KOPT-K1 (cell line): Measurements from ENCODE around the gene ZNF330.
"Not testable (repeated sequence)": the region's sequence is repeated elsewhere in the genome, so short reads cannot be mapped to it uniquely, and the experiment has no call there.

Experiments
- H3K27ac ChIP-seq: fragments of 200-600 bp; sonication (generic); 2 replicates; pipeline ENCODE4 v1.5.1; 2016; ENCODE audit warnings: antibody characterized with exemption, mild to moderate bottlenecking, low read depth, low read length; ENCODE audit not compliant: poor library complexity, severe bottlenecking
- H3K36me3 ChIP-seq: fragments of 200-600 bp; sonication (generic); 2 replicates; pipeline ENCODE4 v1.5.1; 2017; ENCODE audit warnings: antibody characterized with exemption, mild to moderate bottlenecking, low read length, moderate library complexity; ENCODE audit not compliant: insufficient read depth
- H3K9me3 ChIP-seq: fragments of 200-600 bp; sonication (generic); 2 replicates; pipeline ENCODE4 v1.5.1; 2017; ENCODE audit warnings: antibody characterized with exemption, low read length, mild to moderate bottlenecking; ENCODE audit not compliant: insufficient read depth, poor library complexity, severe bottlenecking

ZNF330 gene

DNA sequence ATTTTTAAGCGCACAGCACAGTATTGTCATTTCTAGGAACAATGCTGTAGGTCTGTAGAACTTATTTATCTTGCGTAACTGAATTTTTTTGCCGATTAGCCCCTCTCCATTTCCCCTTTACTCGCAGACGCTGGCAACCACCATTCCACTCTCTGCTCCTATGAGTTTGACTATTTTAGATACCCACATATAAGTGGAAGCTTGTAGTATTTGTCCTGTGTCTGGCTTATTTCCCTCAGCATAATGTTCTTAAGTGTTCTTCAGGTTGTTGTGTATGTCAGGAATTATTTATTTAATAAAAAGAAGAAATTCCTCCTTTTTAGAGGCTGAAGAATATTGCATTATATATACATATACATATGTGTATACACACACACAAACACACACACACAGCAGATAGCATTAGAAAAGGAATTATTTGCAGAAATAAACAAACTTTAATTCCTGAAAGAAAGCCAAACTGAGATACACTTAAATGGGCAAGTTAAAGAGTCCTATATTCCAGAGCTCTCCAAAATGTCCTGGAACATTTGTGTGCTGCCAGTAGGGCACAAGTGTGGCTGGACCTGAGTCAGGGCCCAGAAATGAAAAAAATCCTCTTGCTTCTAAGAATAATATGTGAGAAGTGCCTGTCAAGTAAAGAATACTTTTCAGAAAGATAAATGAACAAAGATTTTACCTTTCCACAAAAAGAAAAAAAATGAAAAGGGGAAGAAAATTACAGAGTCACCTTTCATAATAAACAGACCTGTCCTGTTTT lies 4.5 kb upstream of the ZNF330 start:
- Histone ChIP-seq H3K27ac (no peak overlapping the region), H3K36me3 (no peaks in the 10 kb centered on the region), H3K9me3 (no peaks in the 10 kb centered on the region)

GRCh38 chr4:141220271-141220670 lies 424 bp upstream of the ZNF330 start:
- Histone ChIP-seq H3K9me3 (no peaks in the 10 kb centered on the region), H3K27ac (peak overlapping the region; percentile 78)

DNA sequence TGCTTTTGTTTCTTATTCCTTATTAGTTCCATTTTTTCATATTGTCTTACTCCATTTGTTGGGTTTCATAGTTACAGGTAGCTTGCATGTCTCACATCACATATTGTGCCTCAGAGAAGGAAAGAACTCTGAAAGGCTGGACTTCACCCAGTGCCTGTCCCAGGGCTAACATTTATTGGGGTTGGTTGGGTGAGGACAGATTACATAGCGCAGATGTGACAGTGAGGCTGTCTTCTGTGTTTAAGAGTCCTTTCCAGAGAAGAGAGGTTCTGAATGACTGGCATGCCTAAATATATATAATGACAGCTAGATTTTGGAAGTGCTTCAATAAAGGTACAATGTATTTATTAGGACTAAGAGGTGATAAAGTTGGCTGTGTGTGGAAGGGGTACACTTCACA lies 2.7 kb downstream of the ZNF330 start:
- H3K36me3 ChIP-seq = peaks cover 55% of the 10 kb centered on the region

More at GRCh38 chr4:141220271-141220670, 424 bp upstream of the ZNF330 start:
- H3K36me3 ChIP-seq = peaks cover 26% of the 10 kb centered on the region

DNA sequence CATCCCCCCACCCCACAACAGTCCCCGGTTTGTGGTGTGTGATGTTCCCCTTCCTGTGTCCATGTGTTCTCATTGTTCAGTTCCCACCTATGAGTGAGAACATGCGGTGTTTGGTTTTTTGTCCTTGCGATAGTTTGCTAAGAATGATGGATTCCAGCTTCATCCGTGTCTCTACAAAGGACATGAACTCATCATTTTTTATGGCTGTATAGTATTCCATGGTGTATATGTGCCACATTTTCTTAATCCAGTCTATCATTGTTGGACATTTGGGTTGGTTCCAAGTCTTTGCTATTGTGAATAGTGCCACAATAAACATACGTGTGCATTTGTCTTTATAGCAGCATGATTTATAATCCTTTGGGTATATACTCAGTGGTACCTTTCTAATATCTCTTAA lies 6.6 kb downstream of the ZNF330 start:
- H3K27ac ChIP-seq, H3K9me3 ChIP-seq: not testable (repeated sequence)
- peaks cover 92% of the 10 kb centered on the region for H3K36me3 ChIP-seq

More for the DNA sequence above, 2.7 kb downstream of the ZNF330 start:
- Histone ChIP-seq H3K27ac (no peak overlapping the region), H3K9me3 (no peaks in the 10 kb centered on the region)

DNA sequence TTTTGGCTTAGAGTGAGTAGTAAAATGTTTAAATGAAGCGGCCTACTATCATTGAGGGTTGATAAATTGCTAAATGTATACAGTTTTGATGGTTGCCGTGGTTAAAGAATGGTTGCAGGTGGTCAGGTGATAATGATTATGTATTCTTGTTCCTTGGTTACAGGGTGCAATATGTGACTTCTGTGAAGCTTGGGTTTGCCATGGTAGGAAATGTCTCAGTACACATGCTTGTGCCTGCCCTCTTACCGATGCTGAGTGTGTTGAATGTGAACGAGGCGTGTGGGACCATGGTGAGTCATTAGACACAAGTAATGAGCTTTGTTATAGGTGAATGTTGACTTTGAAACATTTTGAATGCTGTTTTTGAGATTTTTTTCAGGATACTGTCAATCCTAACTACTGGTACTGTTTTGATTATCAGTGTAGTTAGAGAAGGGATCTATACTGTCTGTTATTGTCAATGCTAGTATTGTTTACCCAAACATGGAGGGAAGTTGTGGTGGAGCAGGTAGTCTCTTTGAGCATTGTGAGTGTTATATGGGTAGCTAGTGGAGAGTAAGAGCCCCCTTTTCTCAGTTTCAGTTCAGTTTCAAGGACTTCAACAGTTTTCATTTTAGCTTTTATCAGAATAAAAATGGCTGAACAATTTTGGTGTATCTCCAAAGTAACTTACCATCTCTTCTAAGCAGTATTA lies 8.9 kb downstream of the ZNF330 start:
- H3K36me3 ChIP-seq = peaks cover 94% of the 10 kb centered on the region
- H3K27ac ChIP-seq = no peak overlapping the region
- H3K9me3 ChIP-seq = no peaks in the 10 kb centered on the region

DNA sequence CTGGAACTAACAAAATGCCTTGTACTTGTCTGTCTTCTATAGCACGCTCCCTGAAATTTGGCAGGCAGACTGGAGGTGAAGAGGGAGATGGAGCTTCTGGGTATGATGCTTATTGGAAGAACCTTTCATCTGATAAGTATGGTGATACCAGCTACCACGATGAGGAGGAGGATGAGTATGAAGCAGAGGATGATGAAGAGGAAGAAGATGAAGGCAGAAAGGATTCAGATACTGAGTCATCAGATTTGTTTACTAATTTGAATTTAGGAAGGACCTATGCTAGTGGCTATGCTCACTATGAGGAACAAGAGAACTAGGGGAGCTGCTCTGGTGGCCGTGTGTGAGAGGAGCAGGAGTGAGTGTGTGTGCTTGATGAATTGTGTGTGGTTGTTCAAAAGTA lies 13.0 kb downstream of the ZNF330 start:
- H3K27ac ChIP-seq = no peak overlapping the region
- no peaks in the 10 kb centered on the region for H3K9me3 ChIP-seq
- H3K36me3 ChIP-seq = peaks cover 71% of the 10 kb centered on the region

DNA sequence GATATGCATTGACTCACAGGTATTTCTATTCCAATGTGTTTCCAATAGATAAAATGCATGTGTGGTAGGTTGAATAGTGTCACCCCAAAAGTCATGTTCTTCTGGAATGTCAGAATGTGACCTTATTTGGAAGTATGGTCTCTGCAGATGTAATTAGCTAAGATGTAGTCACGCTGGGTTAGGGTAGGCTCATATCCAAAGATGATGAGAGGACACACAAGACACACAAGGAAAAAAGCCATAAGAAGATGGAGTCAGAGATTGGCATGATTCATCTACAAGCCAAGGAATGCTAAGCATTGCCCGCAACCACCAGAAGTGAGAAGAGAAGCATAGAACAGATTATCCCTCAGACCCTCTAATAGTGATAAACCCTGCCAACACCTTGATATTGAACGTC lies 17.5 kb downstream of the ZNF330 start:
- Histone ChIP-seq H3K27ac (no peak overlapping the region), H3K36me3 (peaks cover 28% of the 10 kb centered on the region), H3K9me3 (no peaks in the 10 kb centered on the region)

DNA sequence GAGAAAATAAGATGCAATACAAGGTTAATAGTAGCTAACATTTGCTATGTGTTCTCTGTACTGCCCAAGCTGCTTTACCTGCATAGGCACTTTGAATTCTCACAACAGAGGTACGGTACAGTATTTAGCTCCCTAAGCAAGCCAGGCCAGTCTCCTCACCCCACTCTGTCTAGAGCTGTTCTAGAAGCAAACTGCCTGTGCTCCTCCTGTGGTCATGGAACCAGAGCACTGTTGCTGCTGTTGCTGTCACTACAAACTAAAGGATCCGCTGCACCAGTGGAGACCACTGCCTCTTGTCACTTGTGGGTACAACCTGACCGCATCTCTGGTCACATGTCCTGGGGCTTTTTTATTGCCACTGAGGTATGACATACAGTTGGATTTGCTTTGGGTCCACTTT lies 19.6 kb downstream of the ZNF330 start:
- H3K36me3 ChIP-seq = peaks cover 7% of the 10 kb centered on the region
- no peaks in the 10 kb centered on the region for H3K9me3 ChIP-seq
- H3K27ac ChIP-seq = no peak overlapping the region

DNA sequence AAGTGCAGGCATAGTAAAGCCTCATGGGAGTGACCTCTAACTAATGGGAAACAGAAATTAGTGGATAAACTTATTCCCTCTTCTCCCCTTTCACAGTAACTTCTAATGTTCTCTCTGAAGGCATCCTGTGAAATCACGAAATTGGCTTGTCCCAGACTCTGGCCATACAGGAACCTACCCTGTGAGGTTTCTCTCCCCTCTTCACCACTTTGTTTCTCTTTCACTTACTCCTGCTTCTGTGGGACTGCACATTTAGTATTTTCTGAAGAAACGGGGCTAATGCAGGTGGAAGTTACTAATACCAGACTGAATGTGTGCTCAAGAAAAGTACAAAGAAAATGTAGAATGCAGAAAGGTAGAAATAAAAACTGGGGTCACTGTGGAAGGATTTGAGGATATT lies 20.0 kb downstream of the ZNF330 start:
- Histone ChIP-seq H3K27ac (no peak overlapping the region), H3K9me3 (no peaks in the 10 kb centered on the region), H3K36me3 (peaks cover 3% of the 10 kb centered on the region)

DNA sequence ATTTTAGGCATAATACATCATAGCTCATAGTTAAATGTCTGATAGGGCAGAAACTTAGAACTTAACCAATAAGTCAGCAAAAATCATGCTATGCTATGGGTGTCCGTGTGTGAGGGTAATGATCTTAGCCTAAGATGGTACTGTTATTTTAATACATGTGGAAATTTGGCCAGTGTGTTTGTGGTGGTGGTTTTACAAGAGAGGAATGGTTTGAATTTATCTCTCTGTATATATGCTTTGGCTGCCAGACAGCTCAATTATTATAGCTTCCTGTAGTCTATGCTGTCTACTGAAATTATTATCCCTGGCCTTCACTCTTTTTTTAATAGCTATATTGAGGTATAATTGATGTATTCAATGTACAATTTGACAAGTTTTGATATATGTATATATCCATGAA lies 21.3 kb downstream of the ZNF330 start:
- Histone ChIP-seq H3K36me3 (no peaks in the 10 kb centered on the region), H3K9me3 (no peaks in the 10 kb centered on the region), H3K27ac (no peak overlapping the region)

DNA sequence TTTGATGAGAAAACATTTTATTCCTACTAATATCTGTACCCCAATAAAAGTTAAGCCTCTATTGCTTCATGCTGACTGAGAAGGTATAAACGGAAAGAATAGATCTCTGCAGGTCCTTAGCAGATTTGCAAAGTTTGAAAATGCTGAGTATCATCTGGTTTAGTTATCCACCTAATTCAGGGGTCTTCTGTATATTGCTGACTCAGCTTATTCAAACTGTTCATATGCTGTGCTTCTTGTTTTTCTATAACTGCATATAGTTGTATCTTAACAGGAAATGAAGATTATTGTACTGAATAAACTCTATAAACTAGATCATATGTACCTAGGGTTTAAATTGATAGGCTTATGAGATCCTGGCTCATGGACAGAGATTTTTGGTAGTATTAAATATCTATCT lies 23.7 kb downstream of the ZNF330 start:
- Histone ChIP-seq H3K9me3 (no peaks in the 10 kb centered on the region), H3K27ac (no peak overlapping the region), H3K36me3 (no peaks in the 10 kb centered on the region)

DNA sequence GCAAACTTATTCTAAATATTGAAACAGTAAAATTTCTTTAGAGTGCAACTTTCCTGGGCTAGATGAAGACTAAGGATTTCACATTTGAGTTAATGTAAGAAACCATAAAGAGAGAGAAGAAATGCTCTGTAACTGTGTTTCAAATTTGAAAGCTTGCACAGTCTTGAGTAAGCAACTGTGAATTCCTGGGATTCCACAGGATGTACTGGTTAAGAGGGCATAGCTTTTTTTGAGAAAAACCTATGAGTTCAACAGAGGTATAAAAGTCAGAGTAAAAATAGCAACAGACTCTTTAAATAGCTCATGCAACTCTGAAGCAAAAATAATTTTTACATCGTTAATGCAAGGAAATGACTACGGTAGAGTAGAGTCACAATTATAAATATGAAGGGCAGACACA lies 25.5 kb downstream of the ZNF330 start:
- H3K9me3 ChIP-seq = no peaks in the 10 kb centered on the region
- H3K36me3 ChIP-seq = no peaks in the 10 kb centered on the region
- H3K27ac ChIP-seq = no peak overlapping the region

DNA sequence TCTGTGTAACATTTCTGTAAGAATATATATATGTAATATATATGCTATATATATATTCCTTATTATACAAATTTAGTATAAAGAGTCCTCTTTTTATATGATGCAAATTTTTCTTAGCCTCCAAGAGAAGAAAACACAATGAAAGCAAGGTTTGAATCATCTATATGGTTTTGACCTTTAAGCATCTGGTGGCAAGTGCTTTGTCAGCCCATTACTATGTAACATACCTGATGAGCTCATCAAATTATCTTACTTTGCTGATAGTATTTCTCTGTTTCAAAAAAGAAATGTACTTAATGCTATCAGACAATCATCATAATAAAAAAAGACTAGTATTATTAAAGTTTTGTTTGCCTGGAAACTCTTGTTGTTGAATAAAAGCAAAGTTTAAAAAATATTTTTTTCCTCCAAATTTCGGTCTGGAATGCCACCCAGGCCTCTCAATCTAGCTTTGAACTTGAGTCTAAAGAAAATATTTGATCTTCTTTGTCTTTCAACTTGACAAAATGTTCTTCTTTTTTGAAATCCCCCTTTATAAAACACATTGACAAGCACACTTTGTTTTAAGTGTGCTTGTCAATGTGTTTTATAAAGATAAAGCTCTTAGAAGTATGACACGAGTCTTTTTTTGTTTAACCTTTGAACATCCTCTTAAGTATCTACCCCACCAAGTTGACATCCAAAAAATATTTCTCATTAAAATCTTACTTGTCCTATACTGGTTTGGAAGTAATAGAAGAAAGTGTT lies 26.2 kb downstream of the ZNF330 start:
- Histone ChIP-seq H3K36me3 (no peaks in the 10 kb centered on the region), H3K27ac (no peak overlapping the region), H3K9me3 (no peaks in the 10 kb centered on the region)

DNA sequence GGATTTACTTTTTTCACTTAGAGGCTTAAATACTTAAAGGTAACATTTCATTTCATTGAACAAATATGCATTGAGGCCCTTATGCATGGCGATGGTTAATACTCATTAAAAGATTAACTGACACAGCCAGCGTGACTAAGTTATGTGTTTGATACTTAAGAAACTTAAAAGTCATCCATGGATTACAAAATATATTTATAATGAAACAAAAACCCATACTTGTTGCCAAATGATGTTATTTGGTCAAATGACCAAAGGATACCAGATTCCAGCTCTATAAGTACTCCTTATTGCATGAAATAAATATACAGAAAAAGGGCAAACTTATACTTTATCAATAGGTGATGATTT lies 26.7 kb downstream of the ZNF330 start:
- no peaks in the 10 kb centered on the region for H3K9me3 ChIP-seq
- no peak overlapping the region for H3K27ac ChIP-seq
- no peaks in the 10 kb centered on the region for H3K36me3 ChIP-seq

DNA sequence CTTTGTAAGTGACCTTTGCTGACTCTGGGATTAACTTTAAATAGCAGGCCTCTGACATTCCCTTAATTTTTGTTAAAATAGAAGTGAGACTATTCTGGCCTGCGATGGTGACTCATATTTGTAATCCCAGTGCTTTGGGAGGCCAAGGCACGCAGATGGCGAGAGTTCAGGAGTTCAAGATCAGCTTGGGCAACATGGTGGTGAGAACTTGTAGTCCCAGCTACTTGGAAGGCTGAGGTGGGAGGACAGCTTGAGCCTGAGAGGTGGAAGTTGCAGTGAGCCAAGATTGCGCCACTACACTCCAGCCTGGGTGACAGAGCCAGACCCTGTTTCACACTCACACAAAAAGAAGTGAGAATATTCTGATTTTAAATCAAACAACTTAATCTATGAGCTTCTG lies 27.3 kb downstream of the ZNF330 start:
- no peaks in the 10 kb centered on the region for H3K36me3 ChIP-seq
- H3K9me3 ChIP-seq = no peaks in the 10 kb centered on the region
- no peak overlapping the region for H3K27ac ChIP-seq
